Measurements from ENCODE around the gene NEURL3.

- no peak for TF ChIP-seq CTCF (conservative IDR thresholded peaks at IDR 0.05; ENCODE audit: low read length)
- TF ChIP-seq EZH2phosphoT487 (IDR thresholded peaks at IDR 0.05; ENCODE audit: borderline replicate concordance): no peak
Measured at GRCh38 chr2:96468904-96469303, 36.3 kb downstream of the NEURL3 start.
